HG02759 (cell line): Measurements from ENCODE around the gene C9orf50.
A peak's percentile ranks its signal among the peaks of the same experiment; 100 is the strongest.

ENCODE experiments used
- ATAC-seq: cut with Tn5 transposase; IDR thresholded peaks from one replicate; pipeline ENCODE4 v1.9.1; 2021; ENCODE audit warnings: mild to moderate bottlenecking, moderate library complexity; ENCODE audit not compliant: unreplicated experiment

Gene C9orf50

DNA sequence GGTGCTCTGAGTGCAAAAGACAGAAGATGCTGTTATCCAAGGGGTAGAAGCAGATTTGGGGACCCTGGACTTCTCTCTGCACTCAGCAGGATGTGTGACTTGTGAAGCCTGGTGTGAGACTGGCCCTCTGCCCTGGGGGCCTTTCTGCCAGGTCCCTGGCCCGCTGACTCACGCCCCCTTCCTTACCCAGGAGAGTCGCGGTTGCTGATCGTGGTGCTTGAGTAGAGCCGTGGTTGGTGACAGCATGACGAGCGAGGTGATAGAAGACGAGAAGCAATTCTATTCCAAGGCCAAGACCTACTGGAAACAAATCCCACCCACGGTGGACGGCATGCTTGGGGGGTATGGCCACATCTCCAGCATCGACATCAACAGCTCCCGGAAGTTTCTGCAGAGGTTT, 11.6 kb upstream of the C9orf50 start:
- no peak for ATAC-seq

DNA sequence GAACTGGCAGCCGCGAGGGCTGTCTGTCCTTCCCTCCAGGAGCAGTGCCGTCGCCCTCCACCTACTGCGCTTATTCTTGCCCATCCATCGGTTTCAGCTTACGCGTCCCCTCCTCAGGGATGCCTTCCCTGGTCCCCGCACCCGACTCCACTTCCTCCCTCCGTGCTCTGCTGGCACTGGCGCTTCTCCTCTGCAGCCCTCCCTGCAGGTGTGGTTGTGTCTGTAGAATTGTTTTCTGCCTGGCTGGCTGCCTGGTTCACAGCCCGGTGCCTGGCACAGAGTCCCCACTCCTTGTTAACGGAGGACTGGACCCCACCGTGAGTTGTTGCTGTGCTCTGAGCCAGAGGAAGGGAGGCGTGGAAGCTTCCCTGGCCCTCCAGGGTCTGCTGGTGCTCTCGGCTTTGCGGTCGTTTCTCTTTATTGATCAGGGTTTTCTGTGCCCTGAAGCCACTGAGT, 10.8 kb upstream of the C9orf50 start:
- ATAC-seq = no peak

DNA sequence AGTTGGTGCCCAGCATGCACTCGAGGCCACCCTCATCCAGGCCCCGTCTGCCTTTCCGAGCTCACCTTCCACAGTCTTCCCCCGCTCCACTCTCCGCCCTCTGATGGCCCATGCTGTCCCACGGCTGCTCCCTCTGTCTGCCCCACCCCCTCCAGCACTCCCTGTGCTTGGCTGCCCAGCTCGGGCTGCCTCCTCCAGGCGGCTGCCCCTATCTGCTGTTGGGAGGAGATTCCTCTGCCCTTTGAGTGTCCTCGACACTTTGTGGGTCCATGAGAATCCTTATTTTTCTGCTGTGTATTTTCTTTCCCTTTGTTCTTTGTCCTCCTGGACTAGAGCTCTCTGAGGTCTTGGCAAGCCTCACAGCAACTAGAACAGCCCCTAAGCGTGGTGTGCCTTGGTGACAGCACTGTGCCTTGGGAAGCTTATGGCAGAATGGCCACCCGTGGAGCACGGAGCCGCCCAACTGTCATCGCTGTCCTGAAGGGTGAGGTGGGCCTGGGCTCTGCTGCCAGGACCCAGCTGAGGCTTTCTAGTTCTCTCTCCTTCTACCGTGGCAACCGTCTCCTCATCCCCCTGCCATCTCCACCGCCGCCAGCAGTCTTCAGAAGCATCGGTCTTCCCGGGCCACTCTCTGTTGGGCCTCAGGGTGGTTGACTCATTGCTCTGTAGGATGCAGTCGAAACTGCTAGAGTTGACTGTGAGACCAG, 10.2 kb upstream of the C9orf50 start:
- no peak for ATAC-seq

DNA sequence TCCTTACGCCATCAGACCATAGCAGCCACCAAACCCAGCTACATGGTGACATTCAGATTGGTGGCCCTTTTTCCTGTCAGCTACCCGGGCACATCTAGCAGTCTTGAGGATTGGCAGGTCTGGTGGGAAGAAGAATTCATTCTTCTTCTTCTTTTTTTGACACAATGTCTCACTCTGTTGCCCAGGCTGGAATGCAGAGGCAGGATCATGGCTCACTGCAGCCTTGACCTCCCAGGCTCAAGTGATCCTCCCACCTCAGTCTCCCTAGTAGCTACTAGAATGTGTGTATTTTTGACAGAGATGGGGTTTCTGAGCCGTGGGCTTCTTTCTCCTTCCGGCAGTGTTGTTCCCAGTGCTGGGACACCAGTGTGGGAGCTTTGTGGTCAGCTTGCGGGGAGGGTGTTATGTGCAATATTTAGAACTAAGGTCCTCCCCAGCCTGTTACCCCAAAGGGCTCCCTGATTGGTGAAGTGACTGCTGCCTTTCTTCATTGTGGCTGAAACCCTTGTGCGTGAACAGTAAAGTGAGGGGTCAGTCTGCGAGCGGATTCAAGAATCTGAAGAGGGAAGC, 8.4 kb upstream of the C9orf50 start:
- no peak for ATAC-seq

DNA sequence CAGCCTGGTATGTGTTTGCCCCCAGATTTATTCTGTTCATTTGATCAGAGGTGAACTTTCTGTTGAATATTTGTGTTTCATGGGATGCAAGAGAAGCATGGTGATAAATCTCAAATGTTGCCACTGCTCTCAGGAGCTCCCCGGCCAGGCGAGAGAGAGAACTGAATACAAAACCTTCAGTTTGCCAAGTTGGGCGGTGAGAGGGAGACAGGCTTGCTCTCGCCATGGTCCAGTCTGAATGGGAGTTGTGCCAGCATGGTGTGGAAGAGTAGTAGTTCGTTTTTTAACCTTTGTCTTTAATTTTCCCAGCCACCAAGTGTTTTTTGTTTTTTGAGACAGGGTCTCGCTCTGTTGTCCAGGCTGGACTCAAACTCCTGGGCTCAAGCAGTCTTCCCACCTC, 7.8 kb upstream of the C9orf50 start:
- no peak for ATAC-seq

DNA sequence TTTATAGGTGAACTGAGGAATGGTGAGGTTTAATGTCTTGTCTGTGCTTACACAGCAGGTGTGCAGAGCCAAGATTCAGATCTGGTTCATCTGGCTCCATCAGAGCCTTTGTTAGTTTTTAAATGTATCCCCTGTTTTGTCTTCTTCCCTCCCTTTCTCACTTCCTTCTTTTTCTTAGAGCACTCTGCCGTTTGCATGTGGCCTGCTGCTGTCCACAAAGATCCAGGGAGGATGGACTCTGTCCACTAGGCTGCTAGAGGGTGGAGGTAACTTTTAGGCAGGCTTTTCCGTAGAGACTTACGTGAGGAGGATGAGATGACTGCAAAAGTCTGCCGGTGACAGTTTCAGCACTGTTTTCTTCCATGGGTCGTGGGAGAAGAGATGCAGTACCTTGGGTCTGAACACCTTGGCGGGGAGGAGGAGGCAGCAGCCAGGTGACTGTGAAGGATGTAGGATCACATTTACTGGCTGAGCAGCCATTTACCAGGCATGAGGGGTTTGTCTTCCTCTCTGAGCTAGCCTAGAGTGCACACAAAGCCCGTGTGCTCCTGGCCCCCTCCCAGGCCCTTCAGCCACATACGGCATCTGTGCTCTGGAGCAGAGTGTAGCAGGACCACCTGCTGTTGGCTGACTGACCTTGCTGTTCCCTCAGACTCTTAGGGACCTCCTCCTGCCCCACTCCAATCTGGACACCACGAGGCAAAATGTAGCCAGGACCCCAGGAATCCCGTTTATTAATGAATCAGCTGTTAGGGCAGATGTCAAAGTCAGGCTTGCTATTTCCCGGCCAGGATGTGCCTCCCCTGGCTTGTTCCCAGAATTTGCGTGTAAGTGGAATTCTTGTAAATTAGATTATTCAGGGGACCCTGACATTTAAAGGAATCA, 6.9 kb upstream of the C9orf50 start:
- ATAC-seq = no peak

DNA sequence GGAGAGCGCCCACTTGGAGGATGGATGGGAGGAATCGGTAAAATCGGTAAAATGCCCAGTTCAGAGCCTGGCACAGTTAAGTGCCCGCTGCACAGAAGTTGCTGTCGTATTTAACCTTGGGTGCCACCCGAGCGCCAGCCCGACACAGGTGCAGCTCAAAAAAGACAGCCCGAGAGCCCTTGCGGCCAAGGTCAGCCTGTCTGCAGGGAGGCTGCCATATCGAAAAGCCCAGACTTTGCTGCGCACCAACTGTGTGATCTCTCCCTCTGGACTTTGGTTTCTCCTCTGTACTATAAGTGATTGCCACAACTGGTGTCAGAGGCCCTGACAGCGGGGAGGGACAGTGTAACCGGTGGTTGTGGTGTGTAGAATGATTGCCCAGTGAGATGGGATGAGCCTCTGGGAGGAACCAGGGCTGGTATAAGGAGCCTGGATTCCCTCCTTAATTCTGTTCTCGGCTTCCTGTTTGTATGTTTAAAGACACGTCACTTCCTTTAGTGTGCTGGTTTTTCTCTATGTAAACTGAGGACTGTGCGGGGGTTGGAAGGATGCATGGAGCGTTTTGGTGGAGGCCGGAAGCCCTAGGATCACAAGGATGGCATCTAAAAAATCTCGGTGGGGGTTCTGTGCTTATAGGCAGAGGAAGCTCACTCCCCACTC, 5.9 kb upstream of the C9orf50 start:
- ATAC-seq = peak; percentile 26

DNA sequence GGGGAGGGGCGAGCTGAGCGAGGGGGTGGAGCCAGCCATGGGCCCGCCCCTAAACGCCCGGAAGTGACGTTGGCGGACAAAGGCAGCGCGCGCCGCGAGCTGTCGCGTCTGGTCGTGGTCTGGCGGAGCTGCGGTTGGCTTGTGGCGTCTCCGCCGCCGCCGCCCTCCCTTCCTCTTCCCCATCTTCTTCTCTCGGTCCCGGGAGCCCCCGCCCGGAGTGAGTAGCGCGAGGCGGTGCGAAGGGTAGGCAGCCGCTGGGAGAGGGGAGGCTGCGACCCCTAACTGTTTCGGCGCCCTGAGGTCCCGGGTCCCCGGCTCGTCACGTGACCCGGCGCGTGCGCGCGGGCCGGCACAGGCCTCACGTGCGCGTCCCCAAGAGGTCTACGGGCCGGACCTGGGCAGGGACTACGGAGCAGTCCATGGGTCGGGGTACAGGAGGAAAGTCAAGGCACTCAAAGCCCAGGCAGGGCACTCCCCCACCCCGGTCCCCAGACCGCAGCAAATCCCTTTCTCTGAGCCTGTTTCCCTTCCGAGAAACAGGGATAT, 5.3 kb upstream of the C9orf50 start, which contains the start of gene NTMT1:
NTMT1 (plus strand) TSS at position 85 of the 546 bp plus-strand sequence. CDS start 6,541 bp downstream, outside the sequence.
- ATAC-seq = peak; percentile 86

DNA sequence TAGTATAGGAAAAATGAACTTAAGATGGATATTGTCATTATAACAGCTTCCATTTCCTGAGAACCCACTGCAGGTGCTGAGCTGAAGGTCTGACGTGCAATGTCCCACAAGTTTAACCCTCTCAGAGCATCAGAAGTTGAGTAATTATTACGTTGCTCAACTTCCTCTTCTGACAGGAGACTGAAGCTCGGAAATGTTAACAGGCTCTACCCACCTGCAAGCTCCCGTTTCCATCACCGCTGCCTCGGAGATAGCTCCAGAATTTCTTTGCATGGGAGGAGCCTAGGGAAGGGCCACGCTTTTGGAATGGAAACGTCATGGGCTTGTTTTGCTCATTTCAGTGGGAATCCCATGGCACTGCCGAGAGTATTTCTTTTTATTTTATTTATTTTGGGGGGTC, 4.0 kb upstream of the C9orf50 start:
- ATAC-seq = no peak

DNA sequence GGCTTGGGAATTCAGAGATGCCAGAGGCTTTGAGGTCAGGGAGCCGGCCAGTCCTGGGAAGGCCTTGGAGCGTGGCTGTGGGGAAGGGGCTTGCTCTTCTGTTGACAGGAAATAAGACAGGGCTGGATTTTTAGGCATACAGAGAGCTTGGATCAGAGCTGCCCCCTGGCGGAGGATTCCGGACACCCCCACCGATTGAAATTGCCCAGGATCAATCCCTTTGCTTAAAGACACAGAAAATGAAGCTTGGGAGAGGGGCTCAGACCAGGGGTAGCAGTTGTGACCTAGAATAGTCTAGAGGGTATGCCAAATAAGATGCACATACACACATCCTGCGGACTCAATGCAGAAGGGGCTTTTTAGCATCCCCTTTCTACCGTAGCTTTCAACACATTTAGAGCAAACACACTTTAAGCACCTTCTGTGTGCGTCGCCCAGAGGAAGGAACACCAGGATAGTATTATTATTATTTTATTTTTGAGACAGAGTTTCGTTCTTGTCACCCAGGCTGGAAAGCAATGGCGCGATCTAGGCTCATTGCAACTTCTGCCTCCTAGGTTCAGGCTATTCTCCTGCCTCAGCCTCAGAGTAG, 3.4 kb upstream of the C9orf50 start:
- ATAC-seq = no peak

DNA sequence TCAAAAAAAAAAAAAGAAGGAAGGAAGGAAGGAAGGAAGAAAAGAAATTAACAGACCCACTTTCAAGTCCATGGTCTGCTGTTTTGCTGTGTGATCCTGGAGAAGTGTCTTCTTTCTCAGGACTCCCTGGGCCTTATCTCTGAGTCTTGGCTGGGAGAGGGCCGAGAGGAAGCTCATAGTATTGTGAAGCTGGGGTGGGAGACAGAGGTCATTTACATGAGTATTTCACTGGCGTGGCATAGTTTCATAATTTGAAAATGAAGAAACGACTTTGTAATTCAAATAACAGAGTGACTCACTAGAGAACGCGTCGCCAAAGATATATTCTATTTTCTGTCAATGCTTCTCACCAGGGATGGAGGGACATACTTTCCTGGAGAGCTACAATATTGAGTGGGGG, 2.4 kb upstream of the C9orf50 start:
- ATAC-seq = no peak

DNA sequence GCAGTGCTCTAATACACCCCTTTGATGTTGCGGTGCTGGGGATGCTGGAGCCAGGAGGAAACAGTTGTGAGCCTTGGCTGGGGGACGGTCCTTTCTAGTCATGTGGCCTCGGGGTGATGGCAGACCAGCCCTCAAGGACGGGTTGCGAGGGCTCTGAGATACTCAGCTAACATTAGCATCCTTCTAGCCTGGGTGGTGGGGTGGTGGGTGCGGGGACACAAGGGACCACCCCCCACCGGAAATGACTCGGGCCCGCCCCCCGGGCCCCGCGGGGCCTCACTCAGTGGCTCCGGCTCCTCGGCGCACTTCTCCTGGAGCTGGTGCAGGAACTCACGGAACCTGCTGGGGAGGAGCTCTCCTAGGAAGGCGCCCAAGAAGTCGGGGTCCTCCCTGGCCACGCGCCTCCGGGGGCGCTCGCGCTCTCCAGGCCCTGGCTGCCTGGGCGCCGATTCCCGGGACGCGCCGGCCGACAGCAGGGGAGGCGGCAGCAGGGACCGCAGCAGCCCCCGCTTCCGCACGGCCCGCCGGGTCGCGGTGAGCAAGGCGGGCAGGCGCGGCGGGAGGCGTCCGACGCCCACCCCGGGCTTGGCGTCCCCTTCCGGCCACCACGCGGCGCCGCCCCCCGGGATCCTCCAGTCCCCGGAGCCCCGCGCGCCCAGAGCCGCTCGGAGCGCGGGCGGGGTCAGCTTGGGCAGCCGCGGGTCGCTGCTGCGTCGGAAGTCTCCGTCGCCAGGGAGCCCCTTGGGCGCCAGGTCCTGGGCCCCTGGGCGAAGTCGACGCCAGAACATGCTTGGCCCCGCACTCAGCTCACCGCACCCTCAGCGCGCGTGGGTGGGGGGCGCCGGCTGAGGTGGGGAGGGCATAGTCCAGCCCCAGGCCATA, 873 bp downstream of the C9orf50 start:
- ATAC-seq = no peak

DNA sequence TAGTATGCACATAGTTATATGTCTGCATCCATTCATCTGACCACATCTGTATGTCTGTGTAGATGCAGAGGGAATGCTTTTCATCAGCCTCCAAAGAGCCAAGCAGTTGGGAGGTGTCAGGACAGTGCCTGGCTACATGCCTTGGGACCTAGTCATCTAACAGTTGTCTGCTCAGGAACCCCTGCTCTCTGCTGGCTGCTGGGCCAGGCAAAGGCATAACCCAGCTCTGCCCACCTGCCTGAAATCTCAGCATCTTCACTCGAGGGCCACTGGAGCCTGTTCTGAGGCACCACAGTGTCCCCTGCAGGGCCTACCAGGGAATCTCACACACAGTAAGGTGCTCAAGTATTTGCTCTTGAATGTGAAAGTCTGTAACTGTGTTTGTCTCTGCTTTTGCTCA, 3.7 kb downstream of the C9orf50 start:
- ATAC-seq = no peak

DNA sequence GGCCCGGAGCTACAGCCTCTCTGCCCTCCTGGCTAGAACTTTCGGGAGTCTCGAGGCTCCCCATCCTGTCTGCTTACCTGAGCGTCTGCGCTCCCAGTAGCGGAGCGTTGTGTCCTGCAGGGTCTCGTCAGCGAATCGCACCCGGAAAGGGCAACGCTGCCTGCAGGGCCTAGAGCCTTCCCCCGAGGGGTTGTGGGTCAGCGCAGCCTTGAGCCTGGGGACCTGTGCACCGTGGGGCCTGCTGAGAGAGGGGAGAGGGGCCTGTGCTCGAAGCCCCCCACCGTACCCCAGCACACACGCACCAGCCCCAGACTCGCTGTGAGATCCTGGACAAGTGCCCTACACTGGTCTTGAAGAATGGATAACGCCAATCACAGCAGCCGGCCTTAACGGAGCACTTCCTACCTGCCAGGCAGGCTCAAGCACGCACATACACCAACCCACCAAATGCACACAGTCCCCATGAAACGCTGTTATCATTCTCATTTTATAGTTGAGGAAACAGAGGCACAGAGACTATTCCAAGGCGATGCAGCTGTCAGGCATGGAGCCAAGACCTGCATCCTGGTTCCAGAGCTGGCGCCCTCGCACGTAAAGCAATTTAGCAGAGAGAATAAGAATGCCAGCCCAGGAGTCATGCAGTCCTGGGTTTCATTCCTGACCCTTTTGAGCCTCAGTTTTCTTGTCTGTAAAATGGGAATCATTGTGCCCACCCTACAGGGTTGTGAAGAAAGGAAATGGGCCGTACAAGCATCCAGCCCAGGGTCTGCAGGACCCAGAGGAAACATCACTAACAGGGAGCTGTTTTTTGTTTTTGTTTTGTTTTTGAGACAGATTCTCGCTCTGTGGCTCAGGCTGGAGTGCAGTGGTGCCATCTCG, 5.3 kb downstream of the C9orf50 start:
- no peak for ATAC-seq

DNA sequence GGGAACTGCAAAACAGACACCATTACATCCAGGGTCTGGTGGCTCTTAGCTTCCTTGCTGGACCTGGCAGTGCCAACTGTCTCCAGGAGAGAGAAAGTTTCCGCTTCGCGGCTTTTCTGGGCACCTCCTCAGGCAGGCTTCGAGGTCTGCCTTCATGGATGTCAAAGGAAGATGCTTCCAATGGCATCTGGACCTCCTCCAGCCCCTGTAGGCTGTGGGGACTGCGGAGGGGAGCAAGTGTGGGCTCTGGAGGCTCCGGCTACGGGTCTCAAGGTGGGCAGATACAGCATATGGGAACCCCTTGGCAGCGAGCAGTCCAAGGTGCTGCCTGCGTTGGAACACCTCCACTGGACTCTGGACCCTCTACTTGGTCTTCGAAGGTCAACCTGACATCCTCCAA, 6.0 kb downstream of the C9orf50 start:
- no peak for ATAC-seq

DNA sequence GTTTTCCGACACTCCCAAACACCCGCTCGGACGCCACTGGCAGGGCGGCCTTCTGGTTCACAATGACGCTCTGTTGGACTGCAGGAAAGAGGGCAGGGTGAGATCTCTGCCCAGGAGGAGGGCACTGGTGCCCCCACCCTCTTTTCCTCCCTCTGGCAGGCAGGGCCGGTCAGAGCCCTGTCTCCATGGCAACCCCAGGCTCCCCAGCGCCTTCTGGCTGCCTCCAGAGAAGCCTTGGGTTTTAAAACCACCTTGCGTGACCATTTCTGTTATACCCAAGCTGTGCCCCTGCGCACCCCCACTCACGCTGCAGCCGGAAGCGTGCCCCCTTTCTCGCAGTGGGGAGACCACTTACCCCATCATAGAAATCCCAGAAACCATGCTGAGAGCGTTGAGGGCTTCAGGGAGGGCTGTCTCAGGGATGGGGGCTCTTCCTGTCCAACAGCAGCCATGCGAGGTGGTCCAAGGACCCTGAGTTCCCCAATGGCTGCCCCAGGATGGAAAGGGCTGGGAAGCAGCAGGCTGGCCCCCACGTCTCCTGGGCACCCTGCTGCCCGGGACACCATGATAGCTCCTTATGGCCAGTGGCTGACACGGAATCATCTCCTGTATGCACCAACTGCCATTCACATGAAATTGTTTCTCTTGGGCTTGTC, 7.3 kb downstream of the C9orf50 start:
- no peak for ATAC-seq

DNA sequence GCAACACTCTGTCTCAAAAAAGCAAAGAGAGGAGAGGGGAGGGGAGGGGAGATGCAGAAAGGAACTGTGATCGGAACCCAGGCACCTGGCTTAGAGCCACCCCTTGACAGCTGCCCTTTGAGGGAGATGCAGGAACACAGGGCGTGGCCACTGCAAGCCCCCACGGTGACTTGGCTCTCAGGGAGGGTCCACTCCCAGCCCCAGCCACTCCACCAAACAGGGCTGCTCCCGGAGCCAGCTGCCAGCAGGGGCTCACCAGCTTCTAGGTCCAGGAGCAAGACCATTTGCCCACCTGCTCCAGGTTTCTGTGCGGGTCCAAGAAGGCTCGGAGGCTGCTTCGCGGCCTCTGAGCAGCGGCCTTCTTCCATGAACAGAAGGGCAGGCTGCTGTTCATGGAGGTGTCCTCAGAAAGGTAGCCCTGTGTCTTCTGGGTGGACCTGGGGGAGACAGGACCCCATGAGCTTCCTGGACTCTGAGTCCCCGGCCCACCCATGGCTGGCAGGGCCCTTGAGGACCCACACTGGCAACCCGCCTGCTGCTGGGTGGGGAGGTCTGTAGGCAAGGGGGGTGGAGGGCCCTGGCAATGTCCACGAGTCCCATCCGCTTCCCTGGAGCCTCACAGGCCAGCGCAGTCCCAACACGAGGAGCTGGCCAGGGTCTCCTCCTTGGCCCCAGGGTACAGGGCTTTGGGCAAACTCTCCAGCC, 7.9 kb downstream of the C9orf50 start:
- no peak for ATAC-seq
